ENCODE measurements around the gene ELL. TPM values are rescaled to one million over a fixed set of nuclear protein-coding genes. Genes with fewer than 3 reads are reported as not detected.
A peak's percentile ranks its signal among the peaks of the same experiment; 100 is the strongest.

The ELL gene
- total RNA-seq, 1 donor from 2014 or later = 11.6 TPM

- no peak for DNase-seq
- no peak for TF ChIP-seq CTCF (IDR thresholded peaks at IDR 0.05; ENCODE audit: partially characterized antibody, unreplicated experiment)
- Mint-ChIP-seq H3K27ac (ENCODE audit: unreplicated experiment) (no peak overlapping the region), H3K27me3 (ENCODE audit: unreplicated experiment) (peaks cover 10% of the 10 kb centered on the region), H3K36me3 (ENCODE audit: unreplicated experiment) (peaks cover 5% of the 10 kb centered on the region), H3K4me3 (ENCODE audit: unreplicated experiment) (no peak overlapping the region), H3K9me3 (ENCODE audit: unreplicated experiment) (peaks cover 5% of the 10 kb centered on the region), H3K4me1 (ENCODE audit: low read depth, unreplicated experiment) (peaks cover 28% of the 10 kb centered on the region)
Measured at GRCh38 chr19:18443831-18444230, 78.0 kb downstream of the ELL start.

GRCh38 chr19:18443406-18443805 is 78.5 kb downstream of the ELL start:
- no peak for TF ChIP-seq CTCF (IDR thresholded peaks at IDR 0.05; ENCODE audit: partially characterized antibody, unreplicated experiment)

GRCh38 chr19:18442941-18443340 is 78.9 kb downstream of the ELL start:
- peak overlapping the region; percentile 65 for H3K4me3 Mint-ChIP-seq (ENCODE audit: unreplicated experiment)
- DNase-seq = peak; percentile 17
- H3K27me3 Mint-ChIP-seq (ENCODE audit: unreplicated experiment) = peaks cover 10% of the 10 kb centered on the region
- peaks cover 5% of the 10 kb centered on the region for H3K36me3 Mint-ChIP-seq (ENCODE audit: unreplicated experiment)
- peaks cover 24% of the 10 kb centered on the region for H3K4me1 Mint-ChIP-seq (ENCODE audit: low read depth, unreplicated experiment)
- no peak overlapping the region for H3K27ac Mint-ChIP-seq (ENCODE audit: unreplicated experiment)
- TF ChIP-seq CTCF (IDR thresholded peaks at IDR 0.05; ENCODE audit: partially characterized antibody, unreplicated experiment) = no peak
- H3K9me3 Mint-ChIP-seq (ENCODE audit: unreplicated experiment) = peaks cover 5% of the 10 kb centered on the region

More at GRCh38 chr19:18443406-18443805, 78.5 kb downstream of the ELL start:
- peaks cover 27% of the 10 kb centered on the region for H3K4me1 Mint-ChIP-seq (ENCODE audit: low read depth, unreplicated experiment)
- no peak overlapping the region for H3K4me3 Mint-ChIP-seq (ENCODE audit: unreplicated experiment)
- H3K27ac Mint-ChIP-seq (ENCODE audit: unreplicated experiment) = peak overlapping the region; percentile 33
- H3K36me3 Mint-ChIP-seq (ENCODE audit: unreplicated experiment) = peaks cover 5% of the 10 kb centered on the region
- H3K9me3 Mint-ChIP-seq (ENCODE audit: unreplicated experiment) = peaks cover 5% of the 10 kb centered on the region
- no peak for DNase-seq
- peaks cover 10% of the 10 kb centered on the region for H3K27me3 Mint-ChIP-seq (ENCODE audit: unreplicated experiment)

- H3K9me3 Mint-ChIP-seq (ENCODE audit: unreplicated experiment) = peaks cover 5% of the 10 kb centered on the region
- peaks cover 5% of the 10 kb centered on the region for H3K36me3 Mint-ChIP-seq (ENCODE audit: unreplicated experiment)
- H3K27ac Mint-ChIP-seq (ENCODE audit: unreplicated experiment) = peak overlapping the region; percentile 67
- DNase-seq = no peak
- peak overlapping the region; percentile 65 for H3K4me3 Mint-ChIP-seq (ENCODE audit: unreplicated experiment)
- peaks cover 20% of the 10 kb centered on the region for H3K4me1 Mint-ChIP-seq (ENCODE audit: low read depth, unreplicated experiment)
- no peak for TF ChIP-seq CTCF (IDR thresholded peaks at IDR 0.05; ENCODE audit: partially characterized antibody, unreplicated experiment)
- H3K27me3 Mint-ChIP-seq (ENCODE audit: unreplicated experiment) = peaks cover 10% of the 10 kb centered on the region
Measured at GRCh38 chr19:18441804-18442788, 79.8 kb downstream of the ELL start.

All from glutamatergic neuron (in vitro differentiated cells).